Naive thymus-derived CD4-positive, alpha-beta T cell (primary cell): ENCODE results near the gene FBXL5. TPM values are rescaled to one million over a fixed set of nuclear protein-coding genes. Genes with fewer than 3 reads are reported as not detected.

Source experiments
- ATAC-seq: fragments of 150-1000 bp; cut with Tn5 transposase; 2 replicates; pipeline ENCODE4 v1.10.0; 2021; ENCODE audit warnings: mild to moderate bottlenecking, moderate library complexity
- CTCF ChIA-PET: fragments of 350-600 bp; sonication (Branson Sonifier 250); formaldehyde crosslinking; loops from one replicate; lab custom pipeline; 2021; ENCODE audit warnings: antibody characterized with exemption; lab: Charles Lee
- POLR2A ChIA-PET: fragments of 350-600 bp; sonication (Branson Sonifier 250); formaldehyde crosslinking; loops from one replicate; lab custom pipeline; 2021; ENCODE audit warnings: antibody characterized with exemption, inconsistent platforms; lab: Charles Lee
- DNase-seq, 9 donors: peaks; one replicate each; pipeline versions ENCODE4 v3.0.0 to v3.0.0-alpha.2; 2020 to 2022; ENCODE audit warnings: mixed read lengths in 1 of 9
- H3K27ac ChIP-seq: one replicate; pipeline ENCODE4 v1.7.0; 2013; ENCODE audit warnings: mild to moderate bottlenecking, low read depth, low read length, moderate library complexity
- H3K27me3 ChIP-seq, 2 donors: one replicate each; pipeline ENCODE4 v1.7.0; 2013; ENCODE audit warnings: low read length in 2 of 2, mild to moderate bottlenecking in 2 of 2, moderate library complexity in 2 of 2; ENCODE audit not compliant: control insufficient read depth in 2 of 2, insufficient read depth in 2 of 2
- H3K36me3 ChIP-seq, 3 experiments: 1 replicate in 2 of 3; 2 replicates in 1 of 3; pipeline ENCODE4 v1.7.0; 2013; ENCODE audit warnings: low read length in 3 of 3, mild to moderate bottlenecking in 3 of 3, moderate library complexity in 1 of 3; ENCODE audit not compliant: insufficient read depth in 3 of 3, control insufficient read depth in 2 of 3
- H3K4me1 ChIP-seq, 2 donors: one replicate each; pipeline ENCODE4 v1.7.0; 2013; ENCODE audit warnings: low read length in 2 of 2, mild to moderate bottlenecking in 2 of 2, moderate library complexity in 1 of 2; ENCODE audit not compliant: control insufficient read depth in 2 of 2, insufficient read depth in 2 of 2
- H3K4me3 ChIP-seq: 2 replicates; pipeline ENCODE4 v1.7.0; 2013; ENCODE audit warnings: mild to moderate bottlenecking, low read length
- H3K9me3 ChIP-seq, 3 experiments: 1 replicate in 2 of 3; 2 replicates in 1 of 3; pipeline ENCODE4 v1.7.0; 2013; ENCODE audit warnings: low read length in 3 of 3; ENCODE audit not compliant: control insufficient read depth in 2 of 3
- H3K27ac Mint-ChIP-seq, 9 donors: one replicate each; pipeline ENCODE4 v1.8.0; 2020 to 2022; ENCODE audit warnings: mixed read lengths in 9 of 9, mild to moderate bottlenecking in 8 of 9, moderate library complexity in 5 of 9, inconsistent platforms in 2 of 9
- H3K27me3 Mint-ChIP-seq, 5 donors: one replicate each; pipeline ENCODE4 v1.8.0; 2021 to 2022; ENCODE audit warnings: mixed read lengths in 5 of 5, mild to moderate bottlenecking in 1 of 5
- H3K36me3 Mint-ChIP-seq, 5 donors: one replicate each; pipeline ENCODE4 v1.8.0; 2020 to 2022; ENCODE audit warnings: mixed read lengths in 5 of 5, mild to moderate bottlenecking in 3 of 5, inconsistent platforms in 1 of 5
- H3K4me1 Mint-ChIP-seq, 7 donors: one replicate each; pipeline ENCODE4 v1.8.0; 2020 to 2022; ENCODE audit warnings: mixed read lengths in 7 of 7, mild to moderate bottlenecking in 3 of 7, inconsistent platforms in 1 of 7
- H3K4me3 Mint-ChIP-seq, 10 donors: one replicate each; pipeline ENCODE4 v1.8.0; 2020 to 2022; ENCODE audit warnings: mild to moderate bottlenecking in 10 of 10, mixed read lengths in 10 of 10, moderate library complexity in 6 of 10, inconsistent platforms in 2 of 10
- H3K9me3 Mint-ChIP-seq, 11 donors: one replicate each; pipeline ENCODE4 v1.8.0; 2020 to 2022; ENCODE audit warnings: mixed read lengths in 11 of 11, mild to moderate bottlenecking in 4 of 11, inconsistent platforms in 1 of 11, moderate library complexity in 1 of 11
- intact Hi-C, 2 donors: fragments of 100-400 bp; cut with micrococcal nuclease; formaldehyde crosslinking; loops; one replicate each; pipeline ENCODE4 v1.15.1; 2023
- polyA plus RNA-seq, 2 donors: library from polyadenylated mRNA; unstranded; fragments of 300-500 nt; fragmentation: Illumina TruSeq; gene quantifications; one replicate each; pipeline ENCODE4 v1.2.3, GENCODE V29; 2021
- total RNA-seq, 6 experiments: library from RNA in 5 of 6; stranded (reverse) in 5 of 6; gene quantifications; 1 replicate in 5 of 6; 2 replicates in 1 of 6; pipeline ENCODE4 v1.2.3 and lab custom pipeline; 2021 to 2026

Gene FBXL5
- total and polyA plus RNA-seq, 7 experiments from 2014 or later: 39.1 to 127 (median 61.6) TPM

GRCh38 chr4:15695729-15696128 lies 40.6 kb upstream of the FBXL5 start:
- ChIA-PET CTCF (no interaction called here), POLR2A (no interaction called here)
- Histone ChIP-seq H3K36me3 (no peaks in the 10 kb centered on the region), H3K9me3 (no peaks in the 10 kb centered on the region), H3K27ac (no peak overlapping the region), H3K4me1 (no peaks in the 10 kb centered on the region), H3K4me3 (no peak overlapping the region), H3K27me3 (no peaks in the 10 kb centered on the region)
- no peak overlapping the region for H3K27ac Mint-ChIP-seq
- H3K27me3 Mint-ChIP-seq: peaks cover 9 to 24% (median 13%) of the 10 kb centered on the region in 5 donors
- H3K4me3 Mint-ChIP-seq: no peak overlapping the region
- DNase-seq (no peak), ATAC-seq (no peak)
- H3K36me3 Mint-ChIP-seq: peaks cover 0 to 4% (median 0%) of the 10 kb centered on the region in 5 donors
- intact Hi-C loops: no loop called here
- no peaks in the 10 kb centered on the region for H3K9me3 Mint-ChIP-seq
- peaks cover 0 to 7% (median 6%) of the 10 kb centered on the region in 7 donors for H3K4me1 Mint-ChIP-seq

GRCh38 chr4:15695240-15695699 lies 40.1 kb upstream of the FBXL5 start:
- Histone ChIP-seq H3K9me3 (no peaks in the 10 kb centered on the region), H3K27me3 (no peaks in the 10 kb centered on the region), H3K27ac (no peak overlapping the region), H3K36me3 (no peaks in the 10 kb centered on the region), H3K4me1 (no peaks in the 10 kb centered on the region), H3K4me3 (no peak overlapping the region)
- Mint-ChIP-seq H3K9me3 (no peaks in the 10 kb centered on the region), H3K4me3 (no peak overlapping the region), H3K27me3 (peaks cover 9 to 21% (median 13%) of the 10 kb centered on the region in 5 donors), H3K27ac (no peak overlapping the region), H3K36me3 (peaks cover 0 to 4% (median 0%) of the 10 kb centered on the region in 5 donors), H3K4me1 (peaks cover 0 to 7% (median 6%) of the 10 kb centered on the region in 7 donors)
- POLR2A ChIA-PET: interaction anchor here (0.6 kb wide), 1 partner anchor 30 kb away, joined by 4 read pairs; no protein-coding TSS in a partner anchor
- ATAC-seq: no peak
- DNase-seq: no peak
- intact Hi-C loops: no loop called here
- CTCF ChIA-PET: no interaction called here

- peaks cover 0 to 4% (median 0%) of the 10 kb centered on the region in 5 donors for H3K36me3 Mint-ChIP-seq
- H3K4me1 Mint-ChIP-seq: peaks cover 0 to 7% (median 6%) of the 10 kb centered on the region in 7 donors
- CTCF ChIA-PET: no interaction called here
- H3K4me1 ChIP-seq: no peaks in the 10 kb centered on the region
- no peak overlapping the region for H3K27ac Mint-ChIP-seq
- ATAC-seq: no peak
- POLR2A ChIA-PET: interaction anchor here (0.6 kb wide), 1 partner anchor 669 kb away, joined by 4 read pairs; no protein-coding TSS in a partner anchor
- H3K4me3 Mint-ChIP-seq: no peak overlapping the region
- no peak for DNase-seq
- H3K27me3 Mint-ChIP-seq: peaks cover 7 to 15% (median 8%) of the 10 kb centered on the region in 5 donors
- H3K9me3 Mint-ChIP-seq: no peaks in the 10 kb centered on the region
- H3K9me3 ChIP-seq: no peaks in the 10 kb centered on the region
- no peaks in the 10 kb centered on the region for H3K36me3 ChIP-seq
- no peak overlapping the region for H3K27ac ChIP-seq
- intact Hi-C loops: no loop called here
- no peak overlapping the region for H3K4me3 ChIP-seq
- no peaks in the 10 kb centered on the region for H3K27me3 ChIP-seq
These were observed 39.3 kb upstream of the FBXL5 start for GRCh38 chr4:15694431-15694830.

GRCh38 chr4:15692602-15693001 lies 37.4 kb upstream of the FBXL5 start:
- no peaks in the 10 kb centered on the region for H3K9me3 ChIP-seq
- H3K36me3 Mint-ChIP-seq: peaks cover 0 to 13% (median 7%) of the 10 kb centered on the region in 5 donors
- H3K36me3 ChIP-seq: no peaks in the 10 kb centered on the region
- no peaks in the 10 kb centered on the region for H3K4me1 ChIP-seq
- H3K4me3 ChIP-seq: no peak overlapping the region
- CTCF ChIA-PET: no interaction called here
- H3K27me3 ChIP-seq: no peaks in the 10 kb centered on the region
- no peaks in the 10 kb centered on the region for H3K9me3 Mint-ChIP-seq
- intact Hi-C loops: no loop called here
- H3K27ac Mint-ChIP-seq: no peak overlapping the region
- ATAC-seq: no peak
- peaks cover 0 to 6% (median 2%) of the 10 kb centered on the region in 5 donors for H3K27me3 Mint-ChIP-seq
- no peak overlapping the region for H3K27ac ChIP-seq
- no peak for DNase-seq
- no peak overlapping the region for H3K4me3 Mint-ChIP-seq
- POLR2A ChIA-PET: interaction anchor here (0.6 kb wide), 2 partner anchors 336 to 470 kb away, joined by 4 read pairs; no protein-coding TSS in a partner anchor
- H3K4me1 Mint-ChIP-seq: peaks cover 0 to 7% (median 6%) of the 10 kb centered on the region in 7 donors

GRCh38 chr4:15691346-15692135 lies 36.4 kb upstream of the FBXL5 start:
- ChIA-PET POLR2A (no interaction called here), CTCF (no interaction called here)
- Histone ChIP-seq H3K27me3 (no peaks in the 10 kb centered on the region), H3K4me1 (no peaks in the 10 kb centered on the region), H3K27ac (no peak overlapping the region), H3K36me3 (peaks cover 0 to under 1% (median 0%) of the 10 kb centered on the region in 3 experiments), H3K4me3 (no peak overlapping the region), H3K9me3 (no peaks in the 10 kb centered on the region)
- Mint-ChIP-seq H3K27ac (no peak overlapping the region), H3K9me3 (no peaks in the 10 kb centered on the region), H3K4me1 (peaks cover 0 to 9% (median under 1%) of the 10 kb centered on the region in 7 donors), H3K36me3 (peaks cover 2 to 22% (median 12%) of the 10 kb centered on the region in 5 donors), H3K27me3 (no peaks in the 10 kb centered on the region), H3K4me3 (no peak overlapping the region)
- ATAC-seq: peak; percentile 44
- intact Hi-C loops: no loop called here
- DNase-seq: no peak

- Histone ChIP-seq H3K27me3 (no peaks in the 10 kb centered on the region), H3K4me1 (no peaks in the 10 kb centered on the region), H3K36me3 (peaks cover 0 to 7% (median 0%) of the 10 kb centered on the region in 3 experiments), H3K27ac (no peak overlapping the region), H3K4me3 (no peak overlapping the region), H3K9me3 (no peaks in the 10 kb centered on the region)
- H3K4me3 Mint-ChIP-seq: no peak overlapping the region
- ATAC-seq (peak; percentile 63), DNase-seq (no peak)
- H3K27me3 Mint-ChIP-seq: no peaks in the 10 kb centered on the region
- H3K9me3 Mint-ChIP-seq: peaks cover 0 to 2% (median 0%) of the 10 kb centered on the region in 11 donors
- intact Hi-C loops: no loop called here
- no peak overlapping the region for H3K27ac Mint-ChIP-seq
- CTCF ChIA-PET: no interaction called here
- H3K36me3 Mint-ChIP-seq: peaks cover 9 to 31% (median 18%) of the 10 kb centered on the region in 5 donors
- peaks cover 4 to 18% (median 9%) of the 10 kb centered on the region in 7 donors for H3K4me1 Mint-ChIP-seq
- POLR2A ChIA-PET: interaction anchor here (0.6 kb wide), 1 partner anchor 66 kb away, joined by 9 read pairs; no protein-coding TSS in a partner anchor
These were observed 35.1 kb upstream of the FBXL5 start for GRCh38 chr4:15690020-15690809.
